ENCODE data around the gene CRYBB2.
A peak's percentile ranks its signal among the peaks of the same experiment; 100 is the strongest.
"Not testable (repeated sequence)": the region's sequence is repeated elsewhere in the genome, so short reads cannot be mapped to it uniquely, and the experiment has no call there.

Gene CRYBB2

GRCh38 chr22:25200967-25201366, 18.5 kb upstream of the CRYBB2 start:
- no peak for DNase-seq

GRCh38 chr22:25201557-25202273, 17.7 kb upstream of the CRYBB2 start:
- DNase-seq, result no peak

- DNase-seq, result peak; percentile 19
These were observed 17.0 kb upstream of the CRYBB2 start for GRCh38 chr22:25202290-25202921.

GRCh38 chr22:25203082-25203481, 16.4 kb upstream of the CRYBB2 start:
- no peak for DNase-seq

- DNase-seq, result not testable (repeated sequence)
These were observed 14.9 kb upstream of the CRYBB2 start for GRCh38 chr22:25204547-25204946.

GRCh38 chr22:25205847-25206246, 13.6 kb upstream of the CRYBB2 start:
- no peak for DNase-seq

- no peak for DNase-seq
These were observed 12.4 kb upstream of the CRYBB2 start for GRCh38 chr22:25206998-25207397.

- no peak for DNase-seq
These were observed 11.8 kb upstream of the CRYBB2 start for GRCh38 chr22:25207553-25208157.

- no peak for DNase-seq
These were observed 11.1 kb upstream of the CRYBB2 start for GRCh38 chr22:25208328-25208727.

- DNase-seq, result no peak
These were observed 10.5 kb upstream of the CRYBB2 start for GRCh38 chr22:25208743-25209505.

- no peak for DNase-seq
These were observed 8.6 kb upstream of the CRYBB2 start for GRCh38 chr22:25210793-25211192.

- DNase-seq, result no peak
These were observed 7.1 kb upstream of the CRYBB2 start for GRCh38 chr22:25212337-25212736.

GRCh38 chr22:25213221-25213620, 6.2 kb upstream of the CRYBB2 start:
- no peak for DNase-seq

- DNase-seq, result no peak
These were observed 3.2 kb upstream of the CRYBB2 start for GRCh38 chr22:25216230-25216629.

GRCh38 chr22:25219948-25220442, 556 bp downstream of the CRYBB2 start:
- DNase-seq, result no peak

GRCh38 chr22:25221790-25222189, 2.4 kb downstream of the CRYBB2 start:
- no peak for DNase-seq

- DNase-seq, result no peak
These were observed 3.9 kb downstream of the CRYBB2 start for GRCh38 chr22:25223269-25223850.

- DNase-seq, result no peak
These were observed 9.4 kb downstream of the CRYBB2 start for GRCh38 chr22:25228822-25229221.

- DNase-seq, result not testable (repeated sequence)
These were observed 11.3 kb downstream of the CRYBB2 start for GRCh38 chr22:25230760-25231159.

GRCh38 chr22:25232301-25232700, 12.9 kb downstream of the CRYBB2 start:
- no peak for DNase-seq

- not testable (repeated sequence) for DNase-seq
These were observed 14.3 kb downstream of the CRYBB2 start for GRCh38 chr22:25233706-25234105.

GRCh38 chr22:25235547-25236290, 16.3 kb downstream of the CRYBB2 start:
- DNase-seq, result peak; percentile 43
